ENCODE results near the gene F5. TPM values are rescaled to one million over a fixed set of nuclear protein-coding genes. Genes with fewer than 3 reads are reported as not detected.

F5 gene
- total and polyA plus RNA-seq, 5 donors: 4.0 to 16.5 (median 6.8) TPM

GRCh38 chr1:169472738-169473137, 113.5 kb downstream of the F5 start:
- no peaks in the 10 kb centered on the region for H3K27me3 ChIP-seq (ENCODE audit: control insufficient read depth, insufficient read depth)
- WGBS: 91% methylated on average over 3 of the region's 3 CpGs
- intact Hi-C loops (cut with DNase I): no loop called here

GRCh38 chr1:169468982-169469381, 117.3 kb downstream of the F5 start:
- no peak overlapping the region for H3K4me3 ChIP-seq (ENCODE audit: low read length)
- intact Hi-C loops (cut with DNase I): loop anchor here in 2 of 4 donors (5.0 to 10.0 kb wide), 2 partner anchors 73 to 76 kb away; no protein-coding TSS in a partner anchor
- H3K27me3 ChIP-seq (ENCODE audit: control insufficient read depth, insufficient read depth): no peaks in the 10 kb centered on the region
- no peaks in the 10 kb centered on the region for H3K9me3 ChIP-seq (ENCODE audit: control insufficient read depth, low read length)
- H3K27ac ChIP-seq (ENCODE audit: low read length): no peak overlapping the region
- no peak for ATAC-seq
- no peak for DNase-seq
- no peaks in the 10 kb centered on the region for H3K4me1 ChIP-seq (ENCODE audit: control insufficient read depth, insufficient read depth, low read length)

More at GRCh38 chr1:169472738-169473137, 113.5 kb downstream of the F5 start:
- Histone ChIP-seq H3K27ac (ENCODE audit: low read length) (no peak overlapping the region), H3K4me3 (ENCODE audit: low read length) (no peak overlapping the region), H3K9me3 (ENCODE audit: control insufficient read depth, low read length) (no peaks in the 10 kb centered on the region), H3K4me1 (ENCODE audit: control insufficient read depth, insufficient read depth, low read length) (peaks cover 1% of the 10 kb centered on the region)
- ATAC-seq: no peak
- DNase-seq: no peak

- ATAC-seq (no peak), DNase-seq (no peak)
- Histone ChIP-seq H3K27ac (ENCODE audit: low read length) (no peak overlapping the region), H3K4me3 (ENCODE audit: low read length) (no peak overlapping the region), H3K4me1 (ENCODE audit: control insufficient read depth, insufficient read depth, low read length) (no peaks in the 10 kb centered on the region), H3K27me3 (ENCODE audit: control insufficient read depth, insufficient read depth) (no peaks in the 10 kb centered on the region), H3K9me3 (ENCODE audit: control insufficient read depth, low read length) (no peaks in the 10 kb centered on the region)
- WGBS: 79% methylated on average over 8 of the region's 8 CpGs
- intact Hi-C loops (cut with DNase I): loop anchor here in 2 of 4 donors (5.0 to 10.0 kb wide), 2 partner anchors 76 to 78 kb away; no protein-coding TSS in a partner anchor
Measured at GRCh38 chr1:169466259-169467230, 119.7 kb downstream of the F5 start.

- intact Hi-C loops (cut with DNase I): loop anchor here in 2 of 4 donors (5.0 to 10.0 kb wide), 2 partner anchors 77 to 80 kb away; no protein-coding TSS in a partner anchor
- no peak for DNase-seq
- no peak for ATAC-seq
- Histone ChIP-seq H3K27ac (ENCODE audit: low read length) (no peak overlapping the region), H3K27me3 (ENCODE audit: control insufficient read depth, insufficient read depth) (no peaks in the 10 kb centered on the region), H3K9me3 (ENCODE audit: control insufficient read depth, low read length) (no peaks in the 10 kb centered on the region), H3K4me3 (ENCODE audit: low read length) (no peak overlapping the region), H3K4me1 (ENCODE audit: control insufficient read depth, insufficient read depth, low read length) (peaks cover 4% of the 10 kb centered on the region)
Measured at GRCh38 chr1:169465281-169465680, 121.0 kb downstream of the F5 start.

Other genes starting within 250 kb of the F5 start
- 10 to 100 TPM in 2 of 4 donors, 1 to 10 TPM in 2; 9.2 to 15.1 (median 10.5) TPM for gene NME7, start 218.7 kb downstream of the F5 start, total RNA-seq
- gene NME7, start 218.7 kb downstream of the F5 start, polyA plus RNA-seq: 8.7 TPM
- gene BLZF1, start 218.3 kb downstream of the F5 start, total RNA-seq: 10 to 100 TPM; 24.5 to 28.3 (median 26.4) TPM
- gene BLZF1, start 218.3 kb downstream of the F5 start, polyA plus RNA-seq: 11.7 TPM
- gene CCDC181, start 159.0 kb downstream of the F5 start, total RNA-seq: 1 to 10 TPM; 2.2 to 3.3 (median 2.4) TPM
- 1.9 TPM for gene CCDC181, start 159.0 kb downstream of the F5 start, polyA plus RNA-seq
- 10 to 100 TPM; 11.2 to 26.5 (median 15.4) TPM for gene SLC19A2, start 100.5 kb downstream of the F5 start, total RNA-seq
- gene SLC19A2, start 100.5 kb downstream of the F5 start, polyA plus RNA-seq: 26.2 TPM
- gene SELP, start 43.6 kb upstream of the F5 start, total RNA-seq: 10 to 100 TPM in 3 of 4 donors, 1 to 10 TPM in 1; 8.8 to 24.8 (median 16.1) TPM
- 8.2 TPM for gene SELP, start 43.6 kb upstream of the F5 start, polyA plus RNA-seq
- gene SELL, start 125.1 kb upstream of the F5 start, total RNA-seq: 1 to 10 TPM; 1.1 to 3.8 (median 1.2) TPM
- gene SELL, start 125.1 kb upstream of the F5 start, polyA plus RNA-seq: 0.61 TPM
- gene SELE, start 147.6 kb upstream of the F5 start, total RNA-seq: 1 to 10 TPM in 1 of 4 donors, under 1 TPM in 3; 0.31 to 3.2 (median 0.55) TPM
- 2.8 TPM for gene SELE, start 147.6 kb upstream of the F5 start, polyA plus RNA-seq
- 1 to 10 TPM; 5.7 to 7.1 (median 6.4) TPM for gene METTL18, start 208.4 kb upstream of the F5 start, total RNA-seq
- 6.0 TPM for gene METTL18, start 208.4 kb upstream of the F5 start, polyA plus RNA-seq